SK-N-SH treated with all-trans-retinoic acid at 6 μM for 48 hours (cell line): ENCODE measurements around the gene ROBO1.

ENCODE experiments used
- ATAC-seq: fragments of 200-7000 bp; cut with Tn5 transposase; 3 replicates; pipeline ENCODE4 v1.9.1; 2020; ENCODE audit warnings: mild to moderate bottlenecking, moderate library complexity
- ARNTL ChIP-seq: fragments of 450-650 bp; formaldehyde crosslinking; IDR thresholded peaks from 2 replicates; pipeline ENCODE4 v1.5.0; 2020; ENCODE audit warnings: low read depth, mild to moderate bottlenecking, moderate library complexity, borderline replicate concordance
- BACH2 ChIP-seq: fragments of 250-450 bp; sonication (Bioruptor Pico); IDR thresholded peaks from 2 replicates; pipeline ENCODE4 v1.9.0; 2021; ENCODE audit warnings: mild to moderate bottlenecking, borderline replicate concordance
- CSDC2 ChIP-seq: fragments of 250-450 bp; sonication (Bioruptor Pico); IDR thresholded peaks from 2 replicates; pipeline ENCODE4 v1.5.0; 2020; ENCODE audit warnings: mild to moderate bottlenecking, moderate library complexity
- GLIS3 ChIP-seq: fragments of 250-450 bp; sonication (Bioruptor Pico); IDR thresholded peaks from 2 replicates; pipeline ENCODE4 v1.5.0; 2020; ENCODE audit warnings: mild to moderate bottlenecking, moderate library complexity
- ISL1 ChIP-seq: fragments of 250-450 bp; sonication (Bioruptor Pico); IDR thresholded peaks from 2 replicates; pipeline ENCODE4 v2.1.2; 2022; ENCODE audit warnings: mild to moderate bottlenecking, moderate library complexity
- OSR1 ChIP-seq: fragments of 250-450 bp; sonication (Bioruptor Pico); IDR thresholded peaks from 2 replicates; pipeline ENCODE4 v1.8.0; 2022; ENCODE audit warnings: moderate library complexity, mild to moderate bottlenecking, inconsistent platforms
- PPARA ChIP-seq: fragments of 250-450 bp; sonication (Bioruptor Pico); IDR thresholded peaks from 2 replicates; pipeline ENCODE4 v1.5.0; 2020; ENCODE audit warnings: mild to moderate bottlenecking, borderline replicate concordance
- RARB ChIP-seq: fragments of 250-450 bp; sonication (Bioruptor Pico); IDR thresholded peaks from 2 replicates; pipeline ENCODE4 v1.8.0; 2021; ENCODE audit warnings: mild to moderate bottlenecking, moderate library complexity
- SNAI2 ChIP-seq: fragments of 250-450 bp; sonication (Bioruptor Pico); IDR thresholded peaks from 2 replicates; pipeline ENCODE4 v1.5.0; 2020; ENCODE audit warnings: mild to moderate bottlenecking, moderate library complexity
- TCF4 ChIP-seq: fragments of 250-450 bp; sonication (Bioruptor Pico); IDR thresholded peaks from 2 replicates; pipeline ENCODE4 v1.8.0; 2021; ENCODE audit warnings: mild to moderate bottlenecking, moderate library complexity, borderline replicate concordance
- TOX ChIP-seq: fragments of 250-450 bp; sonication (Bioruptor Pico); IDR thresholded peaks from 2 replicates; pipeline ENCODE4 v1.8.0; 2021; ENCODE audit warnings: mild to moderate bottlenecking, moderate library complexity, borderline replicate concordance
- TSHZ2 ChIP-seq: fragments of 250-450 bp; sonication (Bioruptor Pico); IDR thresholded peaks from 2 replicates; pipeline ENCODE4 v1.5.0; 2020; ENCODE audit warnings: mild to moderate bottlenecking, moderate library complexity
- ZC3H10 ChIP-seq: fragments of 250-450 bp; sonication (Bioruptor Pico); IDR thresholded peaks from 2 replicates; pipeline ENCODE4 v1.5.1; 2021; ENCODE audit warnings: mild to moderate bottlenecking, moderate library complexity
- ZFP3 ChIP-seq: fragments of 250-450 bp; sonication (Bioruptor Pico); IDR thresholded peaks from 2 replicates; pipeline ENCODE4 v1.5.0; 2020; ENCODE audit warnings: mild to moderate bottlenecking, moderate library complexity
- ZFP30 ChIP-seq: fragments of 450-650 bp; formaldehyde crosslinking; IDR thresholded peaks from 2 replicates; pipeline ENCODE4 v1.5.0; 2022; ENCODE audit warnings: mild to moderate bottlenecking, moderate library complexity
- ZNF565 ChIP-seq: fragments of 450-650 bp; formaldehyde crosslinking; conservative IDR thresholded peaks from 2 replicates; pipeline ENCODE4 v1.5.0; 2020; ENCODE audit warnings: low read depth, mild to moderate bottlenecking, moderate library complexity
- ZNF70 ChIP-seq: fragments of 450-650 bp; formaldehyde crosslinking; IDR thresholded peaks from 2 replicates; pipeline ENCODE4 v1.5.0; 2020; ENCODE audit warnings: mild to moderate bottlenecking, moderate library complexity
- ZNF8 ChIP-seq: fragments of 450-650 bp; formaldehyde crosslinking; IDR thresholded peaks from 2 replicates; pipeline ENCODE4 v1.5.0; 2020; ENCODE audit warnings: mild to moderate bottlenecking, moderate library complexity
- TF ChIP-seq, protein P1 (sequence below): fragments of 250-450 bp; sonication (Bioruptor Pico); IDR thresholded peaks from 2 replicates; pipeline ENCODE4 v1.5.1; 2020; ENCODE audit warnings: low read depth, mild to moderate bottlenecking, moderate library complexity
- TF ChIP-seq, protein P2 (sequence below): fragments of 250-450 bp; sonication (Bioruptor Pico); IDR thresholded peaks from 2 replicates; pipeline ENCODE4 v1.8.0; 2021; ENCODE audit warnings: low read depth, mild to moderate bottlenecking, moderate library complexity, borderline replicate concordance
- TF ChIP-seq, protein P3 (sequence below): fragments of 250-450 bp; sonication (Bioruptor Pico); IDR thresholded peaks from 2 replicates; pipeline ENCODE4 v1.8.0; 2020; ENCODE audit warnings: mild to moderate bottlenecking, moderate library complexity, borderline replicate concordance
- TF ChIP-seq, protein P4 (sequence below): fragments of 250-450 bp; sonication (Bioruptor Pico); IDR thresholded peaks from 2 replicates; pipeline ENCODE4 v1.5.1; 2021; ENCODE audit warnings: mild to moderate bottlenecking, moderate library complexity

ROBO1 gene

GRCh38 chr3:79257791-79258190 is 510.0 kb downstream of the ROBO1 start:
- TF ChIP-seq ZFP3 (CRISPR knock-in tag) (no peak), ARNTL (CRISPR knock-in tag) (no peak), CSDC2 (no peak), TCF4 (no peak), OSR1 (CRISPR knock-in tag) (no peak), ZFP30 (CRISPR knock-in tag) (no peak), ZNF8 (CRISPR knock-in tag) (no peak), PPARA (CRISPR knock-in tag) (no peak), GLIS3 (no peak), ZNF70 (CRISPR knock-in tag) (no peak), SNAI2 (CRISPR knock-in tag) (no peak), BACH2 (no peak), ZNF565 (CRISPR knock-in tag) (no peak), TOX (CRISPR knock-in tag) (no peak)
- TF ChIP-seq, protein P1, sequence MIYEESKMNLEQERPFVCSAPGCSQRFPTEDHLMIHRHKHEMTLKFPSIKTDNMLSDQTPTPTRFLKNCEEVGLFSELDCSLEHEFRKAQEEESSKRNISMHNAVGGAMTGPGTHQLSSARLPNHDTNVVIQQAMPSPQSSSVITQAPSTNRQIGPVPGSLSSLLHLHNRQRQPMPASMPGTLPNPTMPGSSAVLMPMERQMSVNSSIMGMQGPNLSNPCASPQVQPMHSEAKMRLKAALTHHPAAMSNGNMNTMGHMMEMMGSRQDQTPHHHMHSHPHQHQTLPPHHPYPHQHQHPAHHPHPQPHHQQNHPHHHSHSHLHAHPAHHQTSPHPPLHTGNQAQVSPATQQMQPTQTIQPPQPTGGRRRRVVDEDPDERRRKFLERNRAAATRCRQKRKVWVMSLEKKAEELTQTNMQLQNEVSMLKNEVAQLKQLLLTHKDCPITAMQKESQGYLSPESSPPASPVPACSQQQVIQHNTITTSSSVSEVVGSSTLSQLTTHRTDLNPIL (CRISPR knock-in tag), result no peak
- TF ChIP-seq, protein P2, sequence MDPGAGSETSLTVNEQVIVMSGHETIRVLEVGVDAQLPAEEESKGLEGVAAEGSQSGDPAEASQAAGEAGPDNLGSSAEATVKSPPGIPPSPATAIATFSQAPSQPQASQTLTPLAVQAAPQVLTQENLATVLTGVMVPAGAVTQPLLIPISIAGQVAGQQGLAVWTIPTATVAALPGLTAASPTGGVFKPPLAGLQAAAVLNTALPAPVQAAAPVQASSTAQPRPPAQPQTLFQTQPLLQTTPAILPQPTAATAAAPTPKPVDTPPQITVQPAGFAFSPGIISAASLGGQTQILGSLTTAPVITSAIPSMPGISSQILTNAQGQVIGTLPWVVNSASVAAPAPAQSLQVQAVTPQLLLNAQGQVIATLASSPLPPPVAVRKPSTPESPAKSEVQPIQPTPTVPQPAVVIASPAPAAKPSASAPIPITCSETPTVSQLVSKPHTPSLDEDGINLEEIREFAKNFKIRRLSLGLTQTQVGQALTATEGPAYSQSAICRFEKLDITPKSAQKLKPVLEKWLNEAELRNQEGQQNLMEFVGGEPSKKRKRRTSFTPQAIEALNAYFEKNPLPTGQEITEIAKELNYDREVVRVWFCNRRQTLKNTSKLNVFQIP, result no peak
- TF ChIP-seq, all 23 proteins: peak for 0
- no peak for ATAC-seq

DNA sequence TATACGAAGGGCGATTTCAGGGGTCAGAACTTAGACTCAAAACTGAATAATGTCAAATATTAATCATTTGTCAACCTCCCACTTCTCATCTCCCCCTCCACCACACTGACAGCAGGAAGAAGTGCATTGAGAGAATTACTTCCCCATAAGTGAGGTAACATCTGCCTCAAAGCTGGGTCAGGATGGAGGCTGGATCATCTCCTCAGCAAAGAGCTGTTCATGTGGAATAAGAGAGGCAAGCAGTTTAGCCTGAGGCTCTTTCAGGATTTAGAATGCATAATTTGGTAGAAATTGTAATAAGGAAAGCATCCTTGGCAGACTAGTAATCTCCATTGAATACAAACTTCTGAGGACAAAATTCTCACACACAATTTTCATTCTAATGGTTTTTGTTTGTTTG is 512.1 kb downstream of the ROBO1 start:
- TF ChIP-seq, protein P2, result no peak
- TF ChIP-seq ZNF565 (CRISPR knock-in tag) (no peak), BACH2 (no peak)
- ATAC-seq, result no peak

- ATAC-seq, result no peak
- TF ChIP-seq ZNF565 (CRISPR knock-in tag) (no peak), BACH2 (no peak), ZNF8 (CRISPR knock-in tag) (no peak), RARB (CRISPR knock-in tag) (no peak), ZC3H10 (no peak), TSHZ2 (CRISPR knock-in tag) (no peak), GLIS3 (no peak), ZFP3 (CRISPR knock-in tag) (no peak), ISL1 (no peak), SNAI2 (CRISPR knock-in tag) (no peak), TCF4 (no peak), PPARA (CRISPR knock-in tag) (no peak), TOX (CRISPR knock-in tag) (no peak), CSDC2 (no peak), ARNTL (CRISPR knock-in tag) (no peak), OSR1 (CRISPR knock-in tag) (no peak)
- TF ChIP-seq, protein P1 (CRISPR knock-in tag), result no peak
- TF ChIP-seq, protein P2, result no peak
- TF ChIP-seq, protein P3, sequence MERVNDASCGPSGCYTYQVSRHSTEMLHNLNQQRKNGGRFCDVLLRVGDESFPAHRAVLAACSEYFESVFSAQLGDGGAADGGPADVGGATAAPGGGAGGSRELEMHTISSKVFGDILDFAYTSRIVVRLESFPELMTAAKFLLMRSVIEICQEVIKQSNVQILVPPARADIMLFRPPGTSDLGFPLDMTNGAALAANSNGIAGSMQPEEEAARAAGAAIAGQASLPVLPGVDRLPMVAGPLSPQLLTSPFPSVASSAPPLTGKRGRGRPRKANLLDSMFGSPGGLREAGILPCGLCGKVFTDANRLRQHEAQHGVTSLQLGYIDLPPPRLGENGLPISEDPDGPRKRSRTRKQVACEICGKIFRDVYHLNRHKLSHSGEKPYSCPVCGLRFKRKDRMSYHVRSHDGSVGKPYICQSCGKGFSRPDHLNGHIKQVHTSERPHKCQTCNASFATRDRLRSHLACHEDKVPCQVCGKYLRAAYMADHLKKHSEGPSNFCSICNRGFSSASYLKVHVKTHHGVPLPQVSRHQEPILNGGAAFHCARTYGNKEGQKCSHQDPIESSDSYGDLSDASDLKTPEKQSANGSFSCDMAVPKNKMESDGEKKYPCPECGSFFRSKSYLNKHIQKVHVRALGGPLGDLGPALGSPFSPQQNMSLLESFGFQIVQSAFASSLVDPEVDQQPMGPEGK, result no peak
- TF ChIP-seq, protein P4, sequence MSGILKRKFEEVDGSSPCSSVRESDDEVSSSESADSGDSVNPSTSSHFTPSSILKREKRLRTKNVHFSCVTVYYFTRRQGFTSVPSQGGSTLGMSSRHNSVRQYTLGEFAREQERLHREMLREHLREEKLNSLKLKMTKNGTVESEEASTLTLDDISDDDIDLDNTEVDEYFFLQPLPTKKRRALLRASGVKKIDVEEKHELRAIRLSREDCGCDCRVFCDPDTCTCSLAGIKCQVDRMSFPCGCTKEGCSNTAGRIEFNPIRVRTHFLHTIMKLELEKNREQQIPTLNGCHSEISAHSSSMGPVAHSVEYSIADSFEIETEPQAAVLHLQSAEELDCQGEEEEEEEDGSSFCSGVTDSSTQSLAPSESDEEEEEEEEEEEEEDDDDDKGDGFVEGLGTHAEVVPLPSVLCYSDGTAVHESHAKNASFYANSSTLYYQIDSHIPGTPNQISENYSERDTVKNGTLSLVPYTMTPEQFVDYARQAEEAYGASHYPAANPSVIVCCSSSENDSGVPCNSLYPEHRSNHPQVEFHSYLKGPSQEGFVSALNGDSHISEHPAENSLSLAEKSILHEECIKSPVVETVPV (CRISPR knock-in tag), result no peak
Measured at GRCh38 chr3:79255292-79255691, 512.5 kb downstream of the ROBO1 start.
